Right cardiac atrium (tissue), 5 donors: ENCODE results near the gene AQP2. TPM values are rescaled to one million over a fixed set of nuclear protein-coding genes. Genes with fewer than 3 reads are reported as not detected.
A peak's percentile ranks its signal among the peaks of the same experiment; 100 is the strongest.

Experiments used
- ATAC-seq, 2 donors: fragments of 200-7000 bp; cut with Tn5 transposase; one replicate each; pipeline versions ENCODE4 v1.8.0 to v1.9.1; 2020; ENCODE audit warnings: moderate library complexity in 2 of 2, mild to moderate bottlenecking in 1 of 2
- DNase-seq, 3 donors: peaks; one replicate each; pipeline ENCODE4 v3.0.0-alpha.2; 2020
- H3K27ac ChIP-seq: one replicate; pipeline ENCODE4 v1.5.1; 2013; ENCODE audit warnings: mild to moderate bottlenecking, low read length, control low read depth, moderate library complexity
- H3K27me3 ChIP-seq: one replicate; pipeline ENCODE4 v1.6.1; 2013; ENCODE audit not compliant: control insufficient read depth, insufficient read depth
- H3K4me1 ChIP-seq: one replicate; pipeline ENCODE4 v1.6.1; 2013; ENCODE audit warnings: low read length; ENCODE audit not compliant: control insufficient read depth, insufficient read depth
- H3K4me3 ChIP-seq: one replicate; pipeline ENCODE4 v1.5.1; 2013; ENCODE audit warnings: low read length, control low read depth
- H3K9me3 ChIP-seq: one replicate; pipeline ENCODE4 v1.6.1; 2013; ENCODE audit warnings: low read length; ENCODE audit not compliant: control insufficient read depth
- WGBS: extraction: QIAGEN DNeasy Blood & Tissue Kit; methylation state at CpG from one replicate; pipeline ENCODE4 v1.1.7; 2013; 5-methylcytosine and 5-hydroxymethylcytosine counted together
- intact Hi-C, 4 donors: fragments of 100-400 bp; cut with DNase I; formaldehyde crosslinking; loops; one replicate each; pipeline versions ENCODE4 v1.11.0 to v1.14.0; 2022 to 2023
- long read RNA-seq, 4 donors: library from polyadenylated mRNA; unstranded; transcript quantifications; one replicate each; pipeline ENCODE4 v2.0.0, GENCODE V29; 2020 to 2021
- polyA plus RNA-seq: library from polyadenylated mRNA; stranded (reverse); fragments of 200-250 nt; gene quantifications from one replicate; pipeline ENCODE4 v1.2.3, GENCODE V29; 2013
- total RNA-seq, 4 donors: library from RNA; stranded (reverse); fragmentation: NEBNext Ultra II Directional; extraction: Animal tissue kit (Norgen Biotek cat#: 25700); gene quantifications; one replicate each; pipeline ENCODE4 v1.2.1, GENCODE V29; 2021
- donor health status: healthy with polysubstance abuse.
- donor health status: DM: no; HTN: yes; CAD: no.
- donor health status: DM: no; HTN: no; CAD: no.
- donor health status: DM: no; HTN: yes; CAD: no; lungs with severe emphysema.
- donor health status: DM: yes; HTN: yes; CAD: no.

The AQP2 gene
- total RNA-seq (1 to 10 TPM in 1 of 4 donors, under 1 TPM in 3; 0.17 to 1.1 (median 0.52) TPM), polyA plus RNA-seq (0.77 TPM)
- long read RNA-seq, donor 1: 0 reads
- long read RNA-seq, donor 2: 0 reads
- long read RNA-seq, donor 3, full-length matches to known transcripts: 4 of 5 reads
- long read RNA-seq, donor 3, partial matches to known transcripts: 0 of 5 reads
- long read RNA-seq, donor 3, other reads (novel, unspliced or antisense): 1 of 5 reads
- long read RNA-seq, donor 4: 0 reads

GRCh38 chr12:49950273-49951251 lies at the start of gene AQP2:
AQP2 (plus strand) TSS chr12:49950737; CDS start chr12:49950831, 94 bp downstream.
- Histone ChIP-seq H3K9me3 (no peaks in the 10 kb centered on the region), H3K27me3 (no peaks in the 10 kb centered on the region), H3K4me3 (no peak within 1 kb of the TSS), H3K27ac (no peak within 1 kb of the TSS), H3K4me1 (no peaks in the 10 kb centered on the region)
- ATAC-seq (peak in 1 of 2 donors; percentile 9), DNase-seq (no peak)
- 82% methylated on average over 32 of the region's 32 CpGs for WGBS
- intact Hi-C loops: loop anchor here in 1 of 4 donors (10.0 kb wide), 1 partner anchor 76 kb away; no protein-coding TSS in a partner anchor

- H3K27ac ChIP-seq: no peak overlapping the region
- DNase-seq (no peak), ATAC-seq (no peak)
- intact Hi-C loops: no loop called here
- H3K9me3 ChIP-seq: no peaks in the 10 kb centered on the region
- 73% methylated on average over 4 of the region's 4 CpGs for WGBS
- no peak overlapping the region for H3K4me3 ChIP-seq
- no peaks in the 10 kb centered on the region for H3K27me3 ChIP-seq
- H3K4me1 ChIP-seq: no peaks in the 10 kb centered on the region
Observed at GRCh38 chr12:49901026-49901425, 49.5 kb upstream of the AQP2 start.

GRCh38 chr12:49901986-49902385 lies 48.6 kb upstream of the AQP2 start:
- ATAC-seq (no peak), DNase-seq (peak in 1 of 3 donors; percentile 24)
- Histone ChIP-seq H3K4me3 (no peak overlapping the region), H3K27me3 (no peaks in the 10 kb centered on the region), H3K27ac (no peak overlapping the region), H3K4me1 (no peaks in the 10 kb centered on the region), H3K9me3 (no peaks in the 10 kb centered on the region)
- 86% methylated on average over 5 of the region's 5 CpGs for WGBS
- intact Hi-C loops: no loop called here

GRCh38 chr12:49902399-49903350 lies 47.9 kb upstream of the AQP2 start:
- intact Hi-C loops: no loop called here
- Histone ChIP-seq H3K4me3 (peak overlapping the region; percentile 34), H3K27me3 (no peaks in the 10 kb centered on the region), H3K4me1 (no peaks in the 10 kb centered on the region), H3K27ac (no peak overlapping the region), H3K9me3 (no peaks in the 10 kb centered on the region)
- DNase-seq (peak in 2 of 3 donors; percentile 61 to 67), ATAC-seq (peak; percentile 37 to 53)
- 73% methylated on average over 16 of the region's 16 CpGs for WGBS

GRCh38 chr12:49903351-49903699 lies 47.2 kb upstream of the AQP2 start:
- 48% methylated on average over 12 of the region's 12 CpGs for WGBS
- no peaks in the 10 kb centered on the region for H3K27me3 ChIP-seq
- no peaks in the 10 kb centered on the region for H3K9me3 ChIP-seq
- H3K27ac ChIP-seq: peak overlapping the region; percentile 0
- H3K4me1 ChIP-seq: no peaks in the 10 kb centered on the region
- intact Hi-C loops: no loop called here
- ATAC-seq: peak in 1 of 2 donors; percentile 1
- peak in 1 of 3 donors; percentile 58 for DNase-seq
- H3K4me3 ChIP-seq: peak overlapping the region; percentile 34

- Histone ChIP-seq H3K27ac (peak within 1 kb of the TSS; percentile 0), H3K27me3 (no peaks in the 10 kb centered on the region), H3K9me3 (no peaks in the 10 kb centered on the region), H3K4me1 (no peaks in the 10 kb centered on the region), H3K4me3 (peak within 1 kb of the TSS; percentile 34)
- DNase-seq (peak; percentile 76 to 91 (median 89)), ATAC-seq (peak; percentile 85 to 90)
- WGBS: 4% methylated on average over 56 of the region's 56 CpGs
- intact Hi-C loops: no loop called here
Observed at GRCh38 chr12:49903700-49904423, 46.7 kb upstream of the AQP2 start, which contains the start of gene FAIM2. FAIM2 (minus strand) TSS chr12:49903900; CDS start chr12:49903792, 108 bp downstream.

GRCh38 chr12:49904601-49905000 lies 45.9 kb upstream of the AQP2 start:
- ATAC-seq (peak; percentile 2 to 10), DNase-seq (peak; percentile 54 to 72 (median 57))
- H3K27ac ChIP-seq: no peak overlapping the region
- H3K4me3 ChIP-seq: no peak overlapping the region
- intact Hi-C loops: no loop called here
- no peaks in the 10 kb centered on the region for H3K27me3 ChIP-seq
- no peaks in the 10 kb centered on the region for H3K4me1 ChIP-seq
- WGBS: 70% methylated on average over 11 of the region's 11 CpGs
- H3K9me3 ChIP-seq: no peaks in the 10 kb centered on the region

GRCh38 chr12:49905718-49906314 lies 44.7 kb upstream of the AQP2 start:
- WGBS: 97% methylated on average over 7 of the region's 7 CpGs
- Histone ChIP-seq H3K27ac (no peak overlapping the region), H3K4me3 (no peak overlapping the region), H3K9me3 (no peaks in the 10 kb centered on the region), H3K4me1 (no peaks in the 10 kb centered on the region), H3K27me3 (no peaks in the 10 kb centered on the region)
- intact Hi-C loops: no loop called here
- peak in 1 of 3 donors; percentile 3 for DNase-seq
- no peak for ATAC-seq

- Histone ChIP-seq H3K9me3 (no peaks in the 10 kb centered on the region), H3K27me3 (no peaks in the 10 kb centered on the region), H3K27ac (no peak overlapping the region), H3K4me3 (no peak overlapping the region), H3K4me1 (no peaks in the 10 kb centered on the region)
- DNase-seq: no peak
- intact Hi-C loops: no loop called here
- ATAC-seq: no peak
- 90% methylated on average over 1 of the region's 1 CpG for WGBS
Observed at GRCh38 chr12:49907352-49907751, 43.2 kb upstream of the AQP2 start.
